Prostate gland (tissue), 2 donors: Measurements from ENCODE around the gene CACNG6.

ENCODE experiments used
- POLR2A ChIP-seq: fragments of 450-650 bp; IDR thresholded peaks from one replicate; pipeline ENCODE4 v1.6.1; 2016; ENCODE audit warnings: antibody characterized with exemption, mild to moderate bottlenecking
- TF ChIP-seq, protein P1 (sequence below), 4 experiments: fragments of 200-600 bp in 2 of 4; fragments of 450-650 bp in 2 of 4; sonication (generic) in 2 of 4; IDR thresholded peaks; 1 replicate in 3 of 4; 2 replicates in 1 of 4; pipeline ENCODE4 v1.5.1; 2016 to 2019; ENCODE audit warnings: antibody characterized with exemption in 4 of 4, mild to moderate bottlenecking in 2 of 4, moderate library complexity in 2 of 4

DNA sequence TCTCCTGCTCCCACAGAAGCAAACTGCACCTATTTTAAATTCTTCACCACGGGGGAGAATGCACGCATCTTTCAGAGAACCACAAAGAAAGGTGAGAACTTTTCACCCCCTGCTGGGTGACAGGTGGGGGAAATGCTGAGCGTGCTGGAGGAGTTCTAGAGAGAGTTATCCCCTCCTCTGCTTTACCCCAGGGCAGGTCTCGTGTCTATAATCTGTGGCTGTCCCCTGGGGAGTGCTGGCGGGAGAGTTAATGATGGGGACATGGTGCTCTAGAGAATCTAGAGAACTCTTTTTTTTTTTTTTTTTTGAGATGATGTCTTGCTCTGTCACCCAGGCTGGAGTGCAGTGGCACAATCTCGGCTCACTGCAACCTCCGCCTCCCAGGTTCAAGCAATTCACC is 6.8 kb downstream of the CACNG6 start:
- no peak for TF ChIP-seq POLR2A
- TF ChIP-seq, protein P1, sequence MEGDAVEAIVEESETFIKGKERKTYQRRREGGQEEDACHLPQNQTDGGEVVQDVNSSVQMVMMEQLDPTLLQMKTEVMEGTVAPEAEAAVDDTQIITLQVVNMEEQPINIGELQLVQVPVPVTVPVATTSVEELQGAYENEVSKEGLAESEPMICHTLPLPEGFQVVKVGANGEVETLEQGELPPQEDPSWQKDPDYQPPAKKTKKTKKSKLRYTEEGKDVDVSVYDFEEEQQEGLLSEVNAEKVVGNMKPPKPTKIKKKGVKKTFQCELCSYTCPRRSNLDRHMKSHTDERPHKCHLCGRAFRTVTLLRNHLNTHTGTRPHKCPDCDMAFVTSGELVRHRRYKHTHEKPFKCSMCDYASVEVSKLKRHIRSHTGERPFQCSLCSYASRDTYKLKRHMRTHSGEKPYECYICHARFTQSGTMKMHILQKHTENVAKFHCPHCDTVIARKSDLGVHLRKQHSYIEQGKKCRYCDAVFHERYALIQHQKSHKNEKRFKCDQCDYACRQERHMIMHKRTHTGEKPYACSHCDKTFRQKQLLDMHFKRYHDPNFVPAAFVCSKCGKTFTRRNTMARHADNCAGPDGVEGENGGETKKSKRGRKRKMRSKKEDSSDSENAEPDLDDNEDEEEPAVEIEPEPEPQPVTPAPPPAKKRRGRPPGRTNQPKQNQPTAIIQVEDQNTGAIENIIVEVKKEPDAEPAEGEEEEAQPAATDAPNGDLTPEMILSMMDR (IDR thresholded peaks at IDR 0.05), result no peak
